ENCODE measurements around the gene TSPO. TPM values are rescaled to one million over a fixed set of nuclear protein-coding genes. Genes with fewer than 3 reads are reported as not detected.

The TSPO gene
- total RNA-seq, 4 donors from 2014 or later = 346 to 897 (median 746) TPM

GRCh38 chr22:43179911-43180195, 28.5 kb downstream of the TSPO start:
- no peaks in the 10 kb centered on the region for H3K27me3 ChIP-seq
- no peak for DNase-seq (ENCODE audit: low spot score in 2 of 2)
- TF ChIP-seq POLR2A (IDR thresholded peaks at IDR 0.05) = no peak
- no peak for TF ChIP-seq EP300 (IDR thresholded peaks at IDR 0.05)
- TF ChIP-seq POLR2AphosphoS5 (IDR thresholded peaks at IDR 0.05) = no peak
- no peak for TF ChIP-seq CTCF (IDR thresholded peaks at IDR 0.05)
- peaks cover 59% of the 10 kb centered on the region for H3K36me3 ChIP-seq
- H3K4me1 ChIP-seq = peaks cover 28% of the 10 kb centered on the region
- no peaks in the 10 kb centered on the region for H3K9me3 ChIP-seq
- 100% methylated on average over 13 of the region's 15 CpGs for WGBS
- H3K4me3 ChIP-seq = no peak overlapping the region
- no peak overlapping the region for H3K27ac ChIP-seq

- 93% methylated on average over 11 of the region's 15 CpGs for WGBS
- DNase-seq (ENCODE audit: low spot score in 2 of 2) = no peak
- Histone ChIP-seq H3K9me3 (no peaks in the 10 kb centered on the region), H3K27ac (no peak overlapping the region), H3K36me3 (peaks cover 52% of the 10 kb centered on the region), H3K27me3 (no peaks in the 10 kb centered on the region), H3K4me3 (no peak overlapping the region), H3K4me1 (peaks cover 29% of the 10 kb centered on the region)
- TF ChIP-seq CTCF (IDR thresholded peaks at IDR 0.05) (no peak), POLR2AphosphoS5 (IDR thresholded peaks at IDR 0.05) (no peak), EP300 (IDR thresholded peaks at IDR 0.05) (no peak), POLR2A (IDR thresholded peaks at IDR 0.05) (no peak)
Measured at GRCh38 chr22:43180670-43181069, 29.3 kb downstream of the TSPO start.

DNA sequence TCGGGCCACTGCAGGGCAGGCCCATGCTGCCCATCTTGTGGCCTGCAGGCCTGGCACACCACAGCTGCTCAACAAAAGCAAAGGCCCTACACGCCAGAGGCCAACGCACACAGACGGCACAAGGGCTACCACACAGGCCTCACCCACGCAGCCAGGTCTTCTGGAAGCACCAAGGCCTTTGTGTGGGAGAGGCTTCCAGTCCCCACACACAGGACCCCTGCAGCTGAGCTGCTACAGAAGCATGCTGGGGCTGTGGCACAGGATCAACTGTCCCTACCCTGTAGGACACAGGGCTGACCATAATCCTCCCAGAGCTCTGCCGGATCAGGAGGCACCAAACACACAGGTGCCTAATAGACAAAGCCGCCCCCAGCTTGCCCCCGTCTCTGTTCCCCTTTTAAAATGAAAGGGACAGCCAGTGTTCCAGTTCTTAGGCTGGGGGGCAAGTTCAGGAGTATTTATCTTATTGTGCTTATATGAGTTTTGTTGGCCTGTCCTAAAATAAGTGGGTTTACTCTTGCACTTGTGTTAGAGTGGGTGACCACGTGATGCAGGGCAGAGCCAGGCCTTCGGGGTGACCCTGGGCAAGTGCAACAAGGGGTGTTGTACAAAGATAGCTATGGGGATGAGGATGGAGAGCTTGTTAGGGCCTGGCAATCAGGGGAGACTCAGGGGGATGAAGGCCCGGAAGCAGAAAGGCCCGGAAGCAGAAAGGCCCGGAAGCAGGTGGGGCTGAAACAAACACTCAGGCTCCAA, 30.1 kb downstream of the TSPO start:
- H3K27ac ChIP-seq = no peak overlapping the region
- H3K9me3 ChIP-seq = no peaks in the 10 kb centered on the region
- H3K27me3 ChIP-seq = no peaks in the 10 kb centered on the region
- no peak overlapping the region for H3K4me3 ChIP-seq
- peaks cover 49% of the 10 kb centered on the region for H3K36me3 ChIP-seq
- 88% methylated on average over 11 of the region's 13 CpGs for WGBS
- peaks cover 38% of the 10 kb centered on the region for H3K4me1 ChIP-seq
- DNase-seq (ENCODE audit: low spot score in 2 of 2) = no peak
- TF ChIP-seq CTCF (IDR thresholded peaks at IDR 0.05) = no peak
- no peak for TF ChIP-seq POLR2AphosphoS5 (IDR thresholded peaks at IDR 0.05)
- no peak for TF ChIP-seq POLR2A (IDR thresholded peaks at IDR 0.05)
- no peak for TF ChIP-seq EP300 (IDR thresholded peaks at IDR 0.05)

DNA sequence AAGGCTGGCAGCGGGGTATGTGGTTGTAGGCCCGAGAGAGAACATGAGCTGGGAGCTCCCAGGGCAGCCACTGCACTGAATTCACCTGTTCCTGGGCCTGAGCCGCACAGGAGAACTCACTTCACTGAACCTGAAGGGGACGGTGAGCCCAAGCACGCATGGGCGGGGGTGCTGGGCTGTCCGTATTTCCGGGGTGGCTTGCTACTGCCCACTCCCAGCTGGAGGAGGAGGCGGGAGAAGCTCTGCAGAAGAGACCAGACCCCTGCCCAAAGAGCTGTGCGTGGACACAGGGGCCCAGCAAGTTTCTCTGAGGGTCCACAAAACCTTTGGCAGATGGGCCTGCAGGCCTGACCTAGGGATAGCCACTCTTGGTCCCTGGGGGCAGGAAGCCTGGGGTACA, 30.8 kb downstream of the TSPO start:
- no peak overlapping the region for H3K27ac ChIP-seq
- H3K36me3 ChIP-seq = peaks cover 49% of the 10 kb centered on the region
- 90% methylated on average over 3 of the region's 10 CpGs for WGBS
- H3K9me3 ChIP-seq = no peaks in the 10 kb centered on the region
- H3K27me3 ChIP-seq = no peaks in the 10 kb centered on the region
- no peak overlapping the region for H3K4me3 ChIP-seq
- DNase-seq (ENCODE audit: low spot score in 2 of 2) = no peak
- peaks cover 39% of the 10 kb centered on the region for H3K4me1 ChIP-seq
- no peak for TF ChIP-seq POLR2A (IDR thresholded peaks at IDR 0.05)
- TF ChIP-seq POLR2AphosphoS5 (IDR thresholded peaks at IDR 0.05) = no peak
- no peak for TF ChIP-seq EP300 (IDR thresholded peaks at IDR 0.05)
- TF ChIP-seq CTCF (IDR thresholded peaks at IDR 0.05) = no peak

GRCh38 chr22:43182726-43183125, 31.4 kb downstream of the TSPO start:
- H3K27ac ChIP-seq = no peak overlapping the region
- no peaks in the 10 kb centered on the region for H3K27me3 ChIP-seq
- H3K4me3 ChIP-seq = no peak overlapping the region
- peaks cover 46% of the 10 kb centered on the region for H3K36me3 ChIP-seq
- H3K9me3 ChIP-seq = no peaks in the 10 kb centered on the region
- TF ChIP-seq POLR2AphosphoS5 (IDR thresholded peaks at IDR 0.05) (no peak), CTCF (IDR thresholded peaks at IDR 0.05) (no peak), POLR2A (IDR thresholded peaks at IDR 0.05) (no peak), EP300 (IDR thresholded peaks at IDR 0.05) (no peak)
- H3K4me1 ChIP-seq = peaks cover 41% of the 10 kb centered on the region
- no peak for DNase-seq (ENCODE audit: low spot score in 2 of 2)
- WGBS = 94% methylated on average over 15 of the region's 17 CpGs
